ENCODE data around the gene ZFAND3.

GRCh38 chr6:38027685-38028373 lies 208.3 kb downstream of the ZFAND3 start:
- TF ChIP-seq CTCF (IDR thresholded peaks at IDR 0.05 in 2 of 3, conservative IDR thresholded peaks at IDR 0.05 in 1 of 3; ENCODE audit: borderline replicate concordance in 1 of 3, insufficient read depth in 1 of 3, low read depth in 2 of 3, low read length in 2 of 3) (no peak), POLR2A (IDR thresholded peaks at IDR 0.05; ENCODE audit: borderline replicate concordance, extremely low read depth, insufficient read depth, insufficient read length) (no peak), ZNF274 (IDR thresholded peaks at IDR 0.05; ENCODE audit: low read depth, low read length) (no peak), TCF7L2 (IDR thresholded peaks at IDR 0.05; ENCODE audit: borderline replicate concordance, extremely low read depth, insufficient read depth, insufficient read length) (no peak), YY1 (IDR thresholded peaks at IDR 0.05; ENCODE audit: extremely low read depth, insufficient replicate concordance, low read depth, low read length) (no peak), EZH2phosphoT487 (IDR thresholded peaks at IDR 0.05; ENCODE audit: borderline replicate concordance) (no peak), JUND (IDR thresholded peaks at IDR 0.05) (no peak), EZH2 (IDR thresholded peaks at IDR 0.05) (no peak), RAD21 (IDR thresholded peaks at IDR 0.05; ENCODE audit: low read depth) (no peak), CBX3 (IDR thresholded peaks at IDR 0.05; ENCODE audit: low read depth) (no peak), SP1 (IDR thresholded peaks at IDR 0.05; ENCODE audit: low read depth) (no peak)
